ENCODE measurements around the gene RNF166.

The RNF166 gene

GRCh38 chr16:88690341-88691128 is 15.7 kb downstream of the RNF166 start:
- no peak for DNase-seq

- DNase-seq: peak in 1 of 2 experiments; percentile 17
Observed at GRCh38 chr16:88688013-88688778, 18.0 kb downstream of the RNF166 start.

GRCh38 chr16:88687676-88688012 is 18.6 kb downstream of the RNF166 start:
- no peak for DNase-seq

GRCh38 chr16:88687254-88687576 is 19.0 kb downstream of the RNF166 start:
- no peak for DNase-seq

- DNase-seq: peak in 1 of 2 experiments; percentile 17
Observed at GRCh38 chr16:88686439-88687253, 19.6 kb downstream of the RNF166 start, which contains the start of gene SNAI3. Gene SNAI3, minus strand, starts transcription at chr16:88686507. Its CDS starts 101 bp downstream, at chr16:88686406.

- no peak for DNase-seq
Observed at GRCh38 chr16:88686062-88686438, 20.2 kb downstream of the RNF166 start.

GRCh38 chr16:88685156-88686061 is 20.8 kb downstream of the RNF166 start:
- no peak for DNase-seq

GRCh38 chr16:88684569-88685155 is 21.5 kb downstream of the RNF166 start:
- DNase-seq: no peak

- no peak for DNase-seq
Observed at GRCh38 chr16:88681709-88682451, 24.3 kb downstream of the RNF166 start.

GRCh38 chr16:88681084-88681680 is 25.0 kb downstream of the RNF166 start:
- no peak for DNase-seq

GRCh38 chr16:88680554-88681083 is 25.6 kb downstream of the RNF166 start:
- no peak for DNase-seq

GRCh38 chr16:88678224-88678979 is 27.8 kb downstream of the RNF166 start:
- no peak for DNase-seq

- DNase-seq: no peak
Observed at GRCh38 chr16:88677721-88678120, 28.5 kb downstream of the RNF166 start.

GRCh38 chr16:88676502-88677242 is 29.5 kb downstream of the RNF166 start:
- DNase-seq: no peak

- DNase-seq: no peak
Observed at GRCh38 chr16:88673716-88674379, 32.4 kb downstream of the RNF166 start.

GRCh38 chr16:88672776-88673175 is 33.4 kb downstream of the RNF166 start:
- DNase-seq: no peak

GRCh38 chr16:88671806-88672205 is 34.4 kb downstream of the RNF166 start:
- DNase-seq: no peak

GRCh38 chr16:88669980-88670379 is 36.2 kb downstream of the RNF166 start:
- DNase-seq: no peak

Measured in cerebellar nuclear complex (tissue), 1 donor.